ENCODE measurements around the gene ARNT2.
"Not testable (repeated sequence)": the region's sequence is repeated elsewhere in the genome, so short reads cannot be mapped to it uniquely, and the experiment has no call there.

DNA sequence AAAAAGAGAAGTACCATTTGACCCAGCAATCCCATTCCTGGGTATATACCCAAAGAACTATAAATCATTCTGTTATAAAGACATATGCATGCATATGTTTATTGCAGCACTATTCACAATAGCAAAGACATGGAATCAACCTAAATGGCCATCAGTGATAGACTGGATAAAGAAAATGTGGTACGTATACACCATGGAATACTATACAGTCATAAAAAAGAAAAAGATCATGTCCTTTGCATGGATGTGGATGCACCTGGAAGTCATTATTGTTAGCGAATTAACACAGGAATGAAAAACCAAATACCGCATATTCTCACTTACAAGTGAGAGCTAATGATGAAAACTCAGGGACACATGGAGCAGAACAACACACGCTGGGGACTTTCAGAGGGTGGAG lies 106.8 kb downstream of the ARNT2 start:
- TF ChIP-seq POLR2AphosphoS5 (IDR thresholded peaks at IDR 0.05; ENCODE audit: insufficient read depth in 1 of 2, low read depth in 1 of 2); CTCF (IDR thresholded peaks at IDR 0.05): not testable (repeated sequence)

Measured in vagina (tissue), 2 donors.